IMR-90 (cell line): ENCODE measurements around the gene ERBB4. TPM values are rescaled to one million over a fixed set of nuclear protein-coding genes. Genes with fewer than 3 reads are reported as not detected.
A peak's percentile ranks its signal among the peaks of the same experiment; 100 is the strongest.

Experiments
- ATAC-seq: fragments of 200-7000 bp; cut with Tn5 transposase; 2 replicates; pipeline ENCODE4 v1.9.1; 2020; ENCODE audit warnings: low read depth, mild to moderate bottlenecking, moderate library complexity
- BruUV-seq: library from RNA; stranded (reverse); fragments of 400-500 nt; replicated peaks from 2 replicates; lab custom pipeline; 2021; lab: Mats Ljungman, UMichigan
- CTCF ChIA-PET: fragments of 300-600 bp; formaldehyde crosslinking; extraction: SDS; loops from one replicate; lab custom pipeline; 2021; ENCODE audit warnings: antibody characterized with exemption; lab: Yijun Ruan, JAX
- POLR2A ChIA-PET: fragments of 300-600 bp; sonication (Branson Sonifier 250); formaldehyde crosslinking; loops from one replicate; lab custom pipeline; 2022; ENCODE audit warnings: antibody characterized with exemption; ENCODE audit not compliant: unreplicated experiment; lab: Charles Lee
- DNase-seq: peaks from one replicate; pipeline ENCODE4 v3.0.0; 2013
- H2AFZ ChIP-seq: replicated peaks from 2 replicates; pipeline ENCODE3; 2013; ENCODE audit warnings: low read length, mild to moderate bottlenecking; ENCODE audit not compliant: poor library complexity
- H2AK5ac ChIP-seq: 2 replicates; pipeline ENCODE4 v1.6.1; 2013; ENCODE audit warnings: low read depth, low read length, inconsistent platforms
- H2AK9ac ChIP-seq: replicated peaks from 2 replicates; pipeline ENCODE3; 2013; ENCODE audit warnings: mild to moderate bottlenecking, low read depth, low read length, moderate library complexity; ENCODE audit not compliant: poor library complexity
- H2BK120ac ChIP-seq: 2 replicates; pipeline ENCODE4 v1.6.1; 2013; ENCODE audit warnings: low read depth, low read length, inconsistent platforms
- H2BK15ac ChIP-seq: 3 replicates; pipeline ENCODE4 v1.6.1; 2013; ENCODE audit warnings: low read depth, low read length, inconsistent platforms
- H2BK20ac ChIP-seq: 2 replicates; pipeline ENCODE4 v1.6.1; 2013; ENCODE audit warnings: low read depth, mild to moderate bottlenecking, inconsistent platforms, low read length, moderate library complexity
- H2BK5ac ChIP-seq: 2 replicates; pipeline ENCODE4 v1.6.1; 2013; ENCODE audit warnings: mild to moderate bottlenecking, low read depth, low read length, inconsistent platforms; ENCODE audit not compliant: poor library complexity, severe bottlenecking
- H3K14ac ChIP-seq: replicated peaks from 2 replicates; pipeline ENCODE4 v1.6.1; 2013; ENCODE audit warnings: low read depth, low read length, inconsistent platforms
- H3K18ac ChIP-seq: 2 replicates; pipeline ENCODE4 v1.6.1; 2013; ENCODE audit warnings: low read depth, low read length, control low read depth
- H3K23ac ChIP-seq: 2 replicates; pipeline ENCODE4 v1.6.1; 2013; ENCODE audit warnings: low read depth, low read length, inconsistent platforms
- H3K27ac ChIP-seq: 2 replicates; pipeline ENCODE4 v1.5.1; 2013; ENCODE audit warnings: mild to moderate bottlenecking, control low read depth, low read length; ENCODE audit not compliant: insufficient read depth
- H3K27me3 ChIP-seq: 2 replicates; pipeline ENCODE4 v1.6.1; 2013; ENCODE audit warnings: low read length; ENCODE audit not compliant: control insufficient read depth, insufficient read depth
- H3K36me3 ChIP-seq: 2 replicates; pipeline ENCODE4 v1.6.1; 2013; ENCODE audit warnings: low read length, mixed read lengths; ENCODE audit not compliant: control insufficient read depth, insufficient read depth
- H3K4ac ChIP-seq: 2 replicates; pipeline ENCODE4 v1.6.1; 2013; ENCODE audit warnings: low read depth, low read length, inconsistent platforms
- H3K4me1 ChIP-seq: 2 replicates; pipeline ENCODE4 v1.6.1; 2013; ENCODE audit warnings: low read length, mixed read lengths; ENCODE audit not compliant: control insufficient read depth, insufficient read depth
- H3K4me2 ChIP-seq: 2 replicates; pipeline ENCODE4 v1.6.1; 2013; ENCODE audit warnings: low read depth, mild to moderate bottlenecking, control low read depth, low read length, moderate library complexity
- H3K4me3 ChIP-seq: 2 replicates; pipeline ENCODE4 v1.5.1; 2013; ENCODE audit warnings: low read depth, mild to moderate bottlenecking, control low read depth, low read length, moderate library complexity; ENCODE audit not compliant: insufficient read depth
- H3K56ac ChIP-seq: 2 replicates; pipeline ENCODE4 v1.6.1; 2013; ENCODE audit warnings: low read length, inconsistent platforms; ENCODE audit not compliant: insufficient read depth; ENCODE audit errors: extremely low read depth
- H3K79me1 ChIP-seq, 2 experiments: 2 replicates each; pipeline ENCODE4 v1.6.1; 2013; ENCODE audit warnings: low read length in 2 of 2, inconsistent platforms in 1 of 2, low read depth in 1 of 2
- H3K9ac ChIP-seq: 2 replicates; pipeline ENCODE4 v1.6.1; 2013; ENCODE audit warnings: low read depth, low read length, control low read depth
- H3K9me1 ChIP-seq: 2 replicates; pipeline ENCODE4 v1.6.1; 2013; ENCODE audit warnings: low read length, inconsistent platforms; ENCODE audit not compliant: insufficient read depth
- H3K9me3 ChIP-seq: 2 replicates; pipeline ENCODE4 v1.6.1; 2013; ENCODE audit warnings: low read length; ENCODE audit not compliant: control insufficient read depth, insufficient read depth
- H4K20me1 ChIP-seq: 2 replicates; pipeline ENCODE4 v1.6.1; 2013; ENCODE audit warnings: low read length, inconsistent platforms; ENCODE audit not compliant: insufficient read depth
- H4K5ac ChIP-seq: 2 replicates; pipeline ENCODE4 v1.6.1; 2013; ENCODE audit warnings: mild to moderate bottlenecking, low read depth, low read length, control low read depth
- H4K8ac ChIP-seq, 2 experiments: 2 replicates each; pipeline ENCODE4 v1.6.1; 2013; ENCODE audit warnings: low read depth in 2 of 2, low read length in 2 of 2, control low read depth in 1 of 2, inconsistent platforms in 1 of 2
- H4K91ac ChIP-seq: 2 replicates; pipeline ENCODE4 v1.6.1; 2013; ENCODE audit warnings: low read depth, low read length, inconsistent platforms; ENCODE audit not compliant: insufficient read depth
- BHLHE40 ChIP-seq: fragments of 150-350 bp; IDR thresholded peaks from 2 replicates; pipeline ENCODE4 v1.6.1; 2016; ENCODE audit warnings: mild to moderate bottlenecking, low read depth, low read length
- CEBPB ChIP-seq: IDR thresholded peaks from 2 replicates; pipeline ENCODE4 v1.6.1; 2012; ENCODE audit warnings: low read depth, low read length, improper control_type of control experiment
- CTCF ChIP-seq: conservative IDR thresholded peaks from 2 replicates; pipeline ENCODE4 v1.5.1; 2012; ENCODE audit warnings: mild to moderate bottlenecking, low read depth, low read length, improper control_type of control experiment
- ELK1 ChIP-seq: fragments of 150-350 bp; IDR thresholded peaks from 2 replicates; pipeline ENCODE4 v1.6.1; 2016; ENCODE audit warnings: low read depth, mild to moderate bottlenecking, low read length, moderate library complexity, borderline replicate concordance
- MAFK ChIP-seq: IDR thresholded peaks from 2 replicates; pipeline ENCODE4 v1.6.1; 2012; ENCODE audit warnings: low read depth, low read length, improper control_type of control experiment
- MAZ ChIP-seq: IDR thresholded peaks from 2 replicates; pipeline ENCODE4 v1.6.1; 2012; ENCODE audit warnings: low read depth, mild to moderate bottlenecking, low read length, improper control_type of control experiment, moderate library complexity, borderline replicate concordance
- NFE2L2 ChIP-seq: fragments of 150-350 bp; IDR thresholded peaks from 2 replicates; pipeline ENCODE4 v1.6.1; 2016; ENCODE audit warnings: low read depth, mild to moderate bottlenecking, low read length
- POLR2A ChIP-seq: IDR thresholded peaks from 2 replicates; pipeline ENCODE4 v1.6.1; 2012; ENCODE audit warnings: mild to moderate bottlenecking, low read depth, low read length
- RAD21 ChIP-seq: IDR thresholded peaks from 2 replicates; pipeline ENCODE4 v1.6.1; 2012; ENCODE audit warnings: low read length, improper control_type of control experiment
- RCOR1 ChIP-seq: IDR thresholded peaks from 2 replicates; pipeline ENCODE4 v1.6.1; 2012; ENCODE audit warnings: mild to moderate bottlenecking, low read length, improper control_type of control experiment; ENCODE audit not compliant: insufficient replicate concordance
- RFX5 ChIP-seq: IDR thresholded peaks from 2 replicates; pipeline ENCODE4 v1.8.0; 2012; ENCODE audit warnings: low read depth, mild to moderate bottlenecking, low read length, moderate library complexity
- SMC3 ChIP-seq: fragments of 150-350 bp; IDR thresholded peaks from 2 replicates; pipeline ENCODE4 v1.6.1; 2016; ENCODE audit warnings: low read depth, mild to moderate bottlenecking, antibody characterized with exemption, low read length, moderate library complexity
- USF2 ChIP-seq: fragments of 150-350 bp; IDR thresholded peaks from 2 replicates; pipeline ENCODE4 v1.6.1; 2017; ENCODE audit warnings: mild to moderate bottlenecking, antibody characterized with exemption, low read length, low read depth
- WGBS, 2 experiments: methylation state at CpG; one replicate each; pipeline versions ENCODE4 v1.1.5 to v1.1.7; 2013; ENCODE audit warnings: missing lambda C conversion rate in 2 of 2; ENCODE audit not compliant: insufficient read length in 1 of 2; ENCODE audit errors: extremely low coverage in 2 of 2; 5-methylcytosine and 5-hydroxymethylcytosine counted together
- dilution Hi-C: fragments of 300-500 bp; cut with HindIII; formaldehyde crosslinking; loops from one replicate; pipeline ENCODE4 v1.14.3; 2018; ENCODE audit warnings: low sequenced_read_pairs; ENCODE audit not compliant: unreplicated experiment
- in situ Hi-C: fragments of 300-500 bp; cut with MboI; formaldehyde crosslinking; loops from 3 replicates; pipeline ENCODE4 v1.14.3; 2019; ENCODE audit warnings: low sequenced_read_pairs, inconsistent platforms, mixed read lengths
- intact Hi-C: fragments of 100-400 bp; cut with micrococcal nuclease; formaldehyde crosslinking; loops from 2 replicates; pipeline ENCODE4 v1.10.0; 2022
- polyA plus RNA-seq, 3 experiments: library from polyadenylated mRNA; depleted of rRNA; stranded (reverse); fragments of >200 nt; gene quantifications; 2 replicates each; pipeline ENCODE4 v1.2.3, GENCODE V29; 2012; ENCODE audit warnings: low replicate concordance in 1 of 3
- total RNA-seq: library from RNA; depleted of rRNA; stranded (reverse); fragments of >200 nt; gene quantifications from 2 replicates; pipeline ENCODE4 v1.2.3, GENCODE V29; 2012

The ERBB4 gene
- total and polyA plus RNA-seq, 2 of the 4 experiments (the other 2 are of a cell fraction) = not detected

- no peak overlapping the region for H3K56ac ChIP-seq
- ChIA-PET CTCF (no interaction called here), POLR2A (no interaction called here)
- no peak overlapping the region for H4K8ac ChIP-seq
- H3K9me3 ChIP-seq = no peaks in the 10 kb centered on the region
- H3K14ac ChIP-seq = no peak overlapping the region
- peak; percentile 3 for DNase-seq
- H2AFZ ChIP-seq = no peak overlapping the region
- no peak overlapping the region for H4K91ac ChIP-seq
- H3K27ac ChIP-seq = no peak overlapping the region
- no peak overlapping the region for H3K4ac ChIP-seq
- TF ChIP-seq RFX5 (no peak), ELK1 (no peak), MAZ (no peak), MAFK (no peak), CTCF (no peak), POLR2A (no peak), BHLHE40 (no peak), USF2 (no peak), RCOR1 (no peak), NFE2L2 (no peak), SMC3 (no peak), CEBPB (no peak), RAD21 (no peak)
- no peak overlapping the region for H2BK5ac ChIP-seq
- no peak overlapping the region for H3K4me2 ChIP-seq
- H2BK120ac ChIP-seq = no peak overlapping the region
- H3K9ac ChIP-seq = no peak overlapping the region
- no peaks in the 10 kb centered on the region for H4K20me1 ChIP-seq
- H3K79me1 ChIP-seq = no peaks in the 10 kb centered on the region
- H3K27me3 ChIP-seq = no peaks in the 10 kb centered on the region
- H3K4me3 ChIP-seq = no peak overlapping the region
- H2BK20ac ChIP-seq = no peak overlapping the region
- H4K5ac ChIP-seq = no peak overlapping the region
- H3K9me1 ChIP-seq = no peaks in the 10 kb centered on the region
- in situ Hi-C loops (no loop called here), intact Hi-C loops (no loop called here), dilution Hi-C loops (no loop called here)
- no peak overlapping the region for H2AK5ac ChIP-seq
- H2AK9ac ChIP-seq = no peak overlapping the region
- H2BK15ac ChIP-seq = no peak overlapping the region
- H3K4me1 ChIP-seq = no peaks in the 10 kb centered on the region
- BruUV-seq = no TSS peak
- no peaks in the 10 kb centered on the region for H3K36me3 ChIP-seq
- no peak for ATAC-seq
- H3K18ac ChIP-seq = no peak overlapping the region
- H3K23ac ChIP-seq = no peak overlapping the region
- WGBS, 2 experiments = no CpG with 5 or more reads among the region's 2 CpGs
Observed at GRCh38 chr2:212392043-212392442, 146.6 kb downstream of the ERBB4 start.
